Measurements from ENCODE around the gene MLLT3. TPM values are rescaled to one million over a fixed set of nuclear protein-coding genes. Genes with fewer than 3 reads are reported as not detected.
A peak's percentile ranks its signal among the peaks of the same experiment; 100 is the strongest.

The MLLT3 gene
- total RNA-seq, 2 donors from 2014 or later, result 13.1 to 22.0 TPM

DNA sequence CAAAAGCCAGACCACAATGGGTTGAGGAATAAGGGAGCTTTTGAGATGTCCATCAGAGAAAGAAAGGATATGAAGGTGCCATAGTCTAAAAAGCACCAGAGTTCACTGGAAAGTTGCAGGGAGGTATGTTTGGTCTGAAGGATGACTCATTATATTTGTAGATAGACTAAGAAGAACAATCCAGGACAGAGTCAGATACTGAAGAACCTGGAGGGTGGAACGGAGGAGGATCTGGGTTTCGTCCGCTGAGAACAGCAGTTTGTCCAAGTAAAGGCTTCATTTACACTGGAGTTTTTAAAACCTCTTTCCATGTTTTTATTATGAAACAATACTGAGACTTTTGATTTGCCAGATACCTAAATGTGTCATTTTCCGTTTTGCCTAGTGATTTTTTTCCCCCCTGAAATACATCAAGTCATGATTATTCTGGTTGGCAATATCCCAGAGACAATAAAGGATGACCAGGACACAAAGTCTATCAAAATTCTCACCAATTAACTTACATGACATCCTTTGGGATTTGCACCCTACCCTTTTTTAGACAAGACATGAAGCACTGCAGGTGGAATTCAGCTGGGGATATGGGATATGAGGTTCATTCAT lies 219.9 kb downstream of the MLLT3 start:
- intact Hi-C loops (cut with DNase I), result no loop called here
- H3K4me1 ChIP-seq (replicated peaks), result no peaks in the 10 kb centered on the region
- TF ChIP-seq POLR2A (IDR thresholded peaks at IDR 0.05), result no peak
- TF ChIP-seq, protein P1, sequence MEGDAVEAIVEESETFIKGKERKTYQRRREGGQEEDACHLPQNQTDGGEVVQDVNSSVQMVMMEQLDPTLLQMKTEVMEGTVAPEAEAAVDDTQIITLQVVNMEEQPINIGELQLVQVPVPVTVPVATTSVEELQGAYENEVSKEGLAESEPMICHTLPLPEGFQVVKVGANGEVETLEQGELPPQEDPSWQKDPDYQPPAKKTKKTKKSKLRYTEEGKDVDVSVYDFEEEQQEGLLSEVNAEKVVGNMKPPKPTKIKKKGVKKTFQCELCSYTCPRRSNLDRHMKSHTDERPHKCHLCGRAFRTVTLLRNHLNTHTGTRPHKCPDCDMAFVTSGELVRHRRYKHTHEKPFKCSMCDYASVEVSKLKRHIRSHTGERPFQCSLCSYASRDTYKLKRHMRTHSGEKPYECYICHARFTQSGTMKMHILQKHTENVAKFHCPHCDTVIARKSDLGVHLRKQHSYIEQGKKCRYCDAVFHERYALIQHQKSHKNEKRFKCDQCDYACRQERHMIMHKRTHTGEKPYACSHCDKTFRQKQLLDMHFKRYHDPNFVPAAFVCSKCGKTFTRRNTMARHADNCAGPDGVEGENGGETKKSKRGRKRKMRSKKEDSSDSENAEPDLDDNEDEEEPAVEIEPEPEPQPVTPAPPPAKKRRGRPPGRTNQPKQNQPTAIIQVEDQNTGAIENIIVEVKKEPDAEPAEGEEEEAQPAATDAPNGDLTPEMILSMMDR (IDR thresholded peaks at IDR 0.05), result no peak
- TF ChIP-seq POLR2AphosphoS5 (IDR thresholded peaks at IDR 0.05), result no peak
- no peak overlapping the region for H3K27ac ChIP-seq
- no peaks in the 10 kb centered on the region for H3K9me3 ChIP-seq
- 91% methylated on average over 4 of the region's 4 CpGs for WGBS
- H3K36me3 ChIP-seq, result no peaks in the 10 kb centered on the region
- H3K4me3 ChIP-seq, result no peak overlapping the region
- H3K27me3 ChIP-seq (replicated peaks; ENCODE audit: insufficient read depth), result no peaks in the 10 kb centered on the region
- DNase-seq (ENCODE audit: low spot score), result no peak

DNA sequence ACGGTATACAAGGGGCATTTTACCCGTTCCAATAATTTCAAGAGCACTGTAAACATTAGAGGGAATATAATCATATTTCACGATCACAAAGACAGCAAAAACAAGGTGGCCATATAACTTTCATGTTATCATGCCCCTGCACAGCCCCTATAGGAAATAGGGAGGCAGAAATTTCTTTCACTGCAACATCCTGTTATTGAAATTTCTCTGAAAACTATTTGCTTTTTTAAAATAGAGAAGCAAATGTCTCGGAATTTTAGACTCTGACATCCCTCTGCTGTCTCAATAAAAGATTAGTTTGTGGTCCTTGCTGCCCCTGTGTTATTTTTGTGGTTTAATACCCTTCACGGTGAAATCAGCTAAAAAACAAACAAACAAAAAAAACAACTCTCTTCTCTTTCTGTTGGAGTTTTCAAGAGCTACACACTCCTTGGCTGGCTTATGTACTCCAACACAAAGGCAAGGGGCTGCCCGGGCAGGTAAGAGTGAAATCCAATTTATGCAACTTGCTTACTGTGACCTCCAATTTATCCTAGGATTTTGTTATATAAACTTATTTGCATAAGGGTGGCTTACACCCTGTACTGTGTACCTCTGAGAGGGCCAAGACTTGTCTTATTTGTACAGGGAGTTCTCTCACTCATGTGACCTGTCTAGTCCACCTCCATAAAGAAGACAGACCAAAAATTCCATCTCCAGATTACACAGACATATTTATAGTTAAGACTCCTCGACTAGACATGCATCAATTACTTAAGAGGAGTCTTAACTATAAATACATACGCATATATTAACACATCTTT lies 223.6 kb downstream of the MLLT3 start:
- Histone ChIP-seq H3K27me3 (replicated peaks; ENCODE audit: insufficient read depth) (no peaks in the 10 kb centered on the region), H3K27ac (no peak overlapping the region), H3K36me3 (no peaks in the 10 kb centered on the region), H3K9me3 (no peaks in the 10 kb centered on the region), H3K4me3 (no peak overlapping the region), H3K4me1 (replicated peaks) (no peaks in the 10 kb centered on the region)
- DNase-seq (ENCODE audit: low spot score), result no peak
- WGBS, result 64% methylated on average over 8 of the region's 8 CpGs
- intact Hi-C loops (cut with DNase I), result no loop called here
- TF ChIP-seq POLR2AphosphoS5 (IDR thresholded peaks at IDR 0.05), result no peak
- TF ChIP-seq, protein P1 (IDR thresholded peaks at IDR 0.05), result no peak
- no peak for TF ChIP-seq POLR2A (IDR thresholded peaks at IDR 0.05)

GRCh38 chr9:20397348-20397747 lies 225.0 kb downstream of the MLLT3 start:
- Histone ChIP-seq H3K4me3 (no peak overlapping the region), H3K27ac (no peak overlapping the region), H3K27me3 (replicated peaks; ENCODE audit: insufficient read depth) (no peaks in the 10 kb centered on the region), H3K36me3 (no peaks in the 10 kb centered on the region), H3K4me1 (replicated peaks) (no peaks in the 10 kb centered on the region), H3K9me3 (no peaks in the 10 kb centered on the region)
- no peak for DNase-seq (ENCODE audit: low spot score)
- intact Hi-C loops (cut with DNase I), result no loop called here
- TF ChIP-seq POLR2AphosphoS5 (IDR thresholded peaks at IDR 0.05) (no peak), POLR2A (IDR thresholded peaks at IDR 0.05) (no peak)
- TF ChIP-seq, protein P1 (IDR thresholded peaks at IDR 0.05), result no peak
- WGBS, result 76% methylated on average over 4 of the region's 4 CpGs

GRCh38 chr9:20396509-20396908 lies 225.8 kb downstream of the MLLT3 start:
- Histone ChIP-seq H3K27me3 (replicated peaks; ENCODE audit: insufficient read depth) (no peaks in the 10 kb centered on the region), H3K4me1 (replicated peaks) (no peaks in the 10 kb centered on the region), H3K9me3 (no peaks in the 10 kb centered on the region), H3K4me3 (no peak overlapping the region), H3K36me3 (no peaks in the 10 kb centered on the region), H3K27ac (no peak overlapping the region)
- DNase-seq (ENCODE audit: low spot score), result no peak
- intact Hi-C loops (cut with DNase I), result no loop called here
- 85% methylated on average over 2 of the region's 2 CpGs for WGBS
- TF ChIP-seq, protein P1 (IDR thresholded peaks at IDR 0.05), result no peak
- no peak for TF ChIP-seq POLR2AphosphoS5 (IDR thresholded peaks at IDR 0.05)
- no peak for TF ChIP-seq POLR2A (IDR thresholded peaks at IDR 0.05)

GRCh38 chr9:20395651-20396050 lies 226.6 kb downstream of the MLLT3 start:
- intact Hi-C loops (cut with DNase I), result no loop called here
- 12% methylated on average over 2 of the region's 2 CpGs for WGBS
- TF ChIP-seq POLR2AphosphoS5 (IDR thresholded peaks at IDR 0.05) (peak; percentile 37), POLR2A (IDR thresholded peaks at IDR 0.05) (no peak)
- H3K4me3 ChIP-seq, result no peak overlapping the region
- DNase-seq (ENCODE audit: low spot score), result no peak
- no peaks in the 10 kb centered on the region for H3K9me3 ChIP-seq
- no peak overlapping the region for H3K27ac ChIP-seq
- no peaks in the 10 kb centered on the region for H3K27me3 ChIP-seq (replicated peaks; ENCODE audit: insufficient read depth)
- H3K36me3 ChIP-seq, result no peaks in the 10 kb centered on the region
- H3K4me1 ChIP-seq (replicated peaks), result no peaks in the 10 kb centered on the region

Data from prostate gland (tissue), 2 donors.